Measurements from ENCODE around the gene PTTG1IP. TPM values are rescaled to one million over a fixed set of nuclear protein-coding genes. Genes with fewer than 3 reads are reported as not detected.

Gene PTTG1IP
- total and polyA plus RNA-seq, 2 of the 4 experiments (the other 2 are of a cell fraction), result 167 to 194 TPM

GRCh38 chr21:44895859-44896258 lies 22.4 kb upstream of the PTTG1IP start:
- Histone ChIP-seq H2BK120ac (ENCODE audit: low read depth, low read length) (no peak overlapping the region), H3K4ac (ENCODE audit: low read depth, low read length) (no peak overlapping the region), H2BK20ac (ENCODE audit: low read depth, low read length) (no peak overlapping the region), H3K14ac (replicated peaks; ENCODE audit: low read depth, low read length) (no peak overlapping the region), H4K20me1 (ENCODE audit: insufficient read depth, low read length) (0 out of 2 replicates have a peak, but pooled peaks cover 5% of the 10 kb centered on the region), H3K4me3 (ENCODE audit: insufficient read depth, low read depth, low read length) (no peak overlapping the region), H3K27me3 (ENCODE audit: control insufficient read depth, insufficient read depth, low read length) (peaks cover 80% of the 10 kb centered on the region), H3K9me1 (ENCODE audit: insufficient read depth, low read length) (no peaks in the 10 kb centered on the region), H4K91ac (ENCODE audit: insufficient read depth, low read depth, low read length) (no peak overlapping the region), H3K4me2 (ENCODE audit: low read depth, low read length) (no peak overlapping the region), H3K9ac (ENCODE audit: low read depth, low read length) (no peak overlapping the region), H3K23ac (ENCODE audit: low read depth, low read length) (no peak overlapping the region), H3K27ac (ENCODE audit: insufficient read depth, low read length) (no peak overlapping the region), H3K9me3 (ENCODE audit: control insufficient read depth, insufficient read depth, low read length) (no peaks in the 10 kb centered on the region), H2AK9ac (replicated peaks; ENCODE audit: low read depth, low read length, poor library complexity) (no peak overlapping the region), H2BK15ac (ENCODE audit: low read depth, low read length) (no peak overlapping the region), H3K36me3 (ENCODE audit: control insufficient read depth, insufficient read depth, low read length) (no peaks in the 10 kb centered on the region), H2BK5ac (ENCODE audit: low read depth, low read length, poor library complexity, severe bottlenecking) (no peak overlapping the region), H4K8ac (ENCODE audit: low read depth in 2 of 2, low read length in 2 of 2) (no peak overlapping the region), H4K5ac (ENCODE audit: low read depth, low read length) (no peak overlapping the region), H3K79me1 (ENCODE audit: low read depth in 1 of 2, low read length in 2 of 2) (no peaks in the 10 kb centered on the region), H2AFZ (replicated peaks; ENCODE audit: low read length, poor library complexity) (no peak overlapping the region), H2AK5ac (ENCODE audit: low read depth, low read length) (no peak overlapping the region), H3K18ac (ENCODE audit: low read depth, low read length) (no peak overlapping the region), H3K56ac (ENCODE audit: extremely low read depth, insufficient read depth, low read length) (no peak overlapping the region), H3K4me1 (ENCODE audit: control insufficient read depth, insufficient read depth, low read length) (no peaks in the 10 kb centered on the region)
- DNase-seq (no peak), ATAC-seq (ENCODE audit: low read depth) (no peak)
- CTCF ChIA-PET, result interaction anchor here (0.7 kb wide), 1 partner anchor 14 kb away, joined by 3 read pairs; no protein-coding TSS in a partner anchor
- TF ChIP-seq ELK1 (IDR thresholded peaks at IDR 0.05; ENCODE audit: borderline replicate concordance, low read depth, low read length) (no peak), BHLHE40 (IDR thresholded peaks at IDR 0.05; ENCODE audit: low read depth, low read length) (no peak; the same call in 1 of the 2 replicates), MAZ (IDR thresholded peaks at IDR 0.05; ENCODE audit: borderline replicate concordance, low read depth, low read length) (no peak), MAFK (IDR thresholded peaks at IDR 0.05; ENCODE audit: low read depth, low read length) (no peak), CEBPB (IDR thresholded peaks at IDR 0.05; ENCODE audit: low read depth, low read length) (no peak), SMC3 (IDR thresholded peaks at IDR 0.05; ENCODE audit: low read depth, low read length) (no peak), POLR2A (IDR thresholded peaks at IDR 0.05; ENCODE audit: low read depth, low read length) (no peak), RAD21 (IDR thresholded peaks at IDR 0.05; ENCODE audit: low read length) (no peak), USF2 (IDR thresholded peaks at IDR 0.05; ENCODE audit: low read depth, low read length) (no peak), RCOR1 (IDR thresholded peaks at IDR 0.05; ENCODE audit: insufficient replicate concordance, low read length) (no peak)
- dilution Hi-C loops (cut with HindIII; ENCODE audit: low sequenced_read_pairs, unreplicated experiment), result no loop called here
- in situ Hi-C loops (cut with MboI; ENCODE audit: low sequenced_read_pairs), result no loop called here
- no TSS peak for BruUV-seq (replicated peaks)
- intact Hi-C loops (cut with micrococcal nuclease), result no loop called here
- POLR2A ChIA-PET (ENCODE audit: unreplicated experiment), result no interaction called here
- WGBS, 2 experiments (ENCODE audit: extremely low coverage in 2 of 2, insufficient read length in 1 of 2), result no CpG with 5 or more reads among the region's 11 CpGs

Data from IMR-90 (cell line).